ENCODE measurements around the gene ST7L.
"Not testable (repeated sequence)": the region's sequence is repeated elsewhere in the genome, so short reads cannot be mapped to it uniquely, and the experiment has no call there.

Gene ST7L

DNA sequence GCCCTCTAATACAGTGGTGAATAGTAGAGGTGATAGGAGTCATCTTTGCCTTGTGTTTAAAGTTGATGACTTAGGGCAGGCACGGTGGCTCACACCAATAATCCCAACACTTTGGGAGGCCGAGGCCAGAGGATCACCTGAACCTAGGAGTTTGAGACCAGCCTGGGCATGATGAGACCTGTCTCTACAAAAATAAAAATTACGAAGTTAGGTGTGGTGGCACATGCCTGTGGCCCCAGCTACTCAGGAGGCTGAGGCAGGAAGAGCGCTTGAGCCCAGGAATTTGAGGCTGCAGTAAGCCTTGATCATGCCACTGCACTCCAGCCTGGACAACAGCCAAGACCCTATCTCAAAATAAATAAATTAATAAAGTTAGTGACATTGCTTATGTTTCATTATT is 27.3 kb upstream of the ST7L start:
- Histone ChIP-seq H3K27me3 (ENCODE audit: low read depth, low read length) (no peaks in the 10 kb centered on the region), H3K4me2 (ENCODE audit: low read length) (no peak overlapping the region), H3K36me3 (replicated peaks; ENCODE audit: low read depth, low read length) (peaks cover 46% of the 10 kb centered on the region), H3K4me3 (ENCODE audit: low read length) (no peak overlapping the region), H3K4me1 (ENCODE audit: low read length) (peaks cover 5% of the 10 kb centered on the region; the same call in 1 of the 2 replicates), H3K9me3 (ENCODE audit: insufficient read depth, low read length) (no peaks in the 10 kb centered on the region), H3K27ac (ENCODE audit: low read length) (no peak overlapping the region), H4K20me1 (ENCODE audit: insufficient read depth, low read length) (peaks cover 55% of the 10 kb centered on the region), H2AFZ (ENCODE audit: low read depth, low read length) (no peak overlapping the region), H3K79me2 (ENCODE audit: low read length) (peaks cover 80% of the 10 kb centered on the region), H3K9ac (ENCODE audit: low read length) (no peak overlapping the region)
- TF ChIP-seq, protein P1, sequence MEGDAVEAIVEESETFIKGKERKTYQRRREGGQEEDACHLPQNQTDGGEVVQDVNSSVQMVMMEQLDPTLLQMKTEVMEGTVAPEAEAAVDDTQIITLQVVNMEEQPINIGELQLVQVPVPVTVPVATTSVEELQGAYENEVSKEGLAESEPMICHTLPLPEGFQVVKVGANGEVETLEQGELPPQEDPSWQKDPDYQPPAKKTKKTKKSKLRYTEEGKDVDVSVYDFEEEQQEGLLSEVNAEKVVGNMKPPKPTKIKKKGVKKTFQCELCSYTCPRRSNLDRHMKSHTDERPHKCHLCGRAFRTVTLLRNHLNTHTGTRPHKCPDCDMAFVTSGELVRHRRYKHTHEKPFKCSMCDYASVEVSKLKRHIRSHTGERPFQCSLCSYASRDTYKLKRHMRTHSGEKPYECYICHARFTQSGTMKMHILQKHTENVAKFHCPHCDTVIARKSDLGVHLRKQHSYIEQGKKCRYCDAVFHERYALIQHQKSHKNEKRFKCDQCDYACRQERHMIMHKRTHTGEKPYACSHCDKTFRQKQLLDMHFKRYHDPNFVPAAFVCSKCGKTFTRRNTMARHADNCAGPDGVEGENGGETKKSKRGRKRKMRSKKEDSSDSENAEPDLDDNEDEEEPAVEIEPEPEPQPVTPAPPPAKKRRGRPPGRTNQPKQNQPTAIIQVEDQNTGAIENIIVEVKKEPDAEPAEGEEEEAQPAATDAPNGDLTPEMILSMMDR (IDR thresholded peaks at IDR 0.05; ENCODE audit: low read depth, low read length) = no peak
- no peak for TF ChIP-seq EZH2phosphoT487 (IDR thresholded peaks at IDR 0.05; ENCODE audit: low read depth)

DNA sequence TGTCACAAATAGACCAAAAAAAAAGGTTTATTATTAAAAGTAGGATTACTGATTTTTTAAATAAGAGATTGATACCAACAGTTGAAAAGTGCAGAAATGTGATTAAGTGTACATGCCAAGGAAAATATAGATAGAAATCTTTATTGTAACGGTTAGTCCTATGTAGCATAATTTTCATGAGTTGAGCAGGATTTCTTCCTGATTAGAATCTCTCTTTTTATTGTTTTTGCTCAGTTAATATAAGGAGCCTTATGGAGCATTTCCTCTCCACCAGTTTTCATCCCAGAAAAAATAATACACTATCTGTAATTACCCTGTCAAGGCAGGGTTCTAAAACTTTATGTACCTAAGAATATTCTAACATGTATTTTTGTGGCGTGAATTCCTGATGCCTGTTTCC is 24.1 kb upstream of the ST7L start:
- H4K20me1 ChIP-seq (ENCODE audit: insufficient read depth, low read length) = peaks cover 58% of the 10 kb centered on the region
- H3K79me2 ChIP-seq (ENCODE audit: low read length) = peaks cover 83% of the 10 kb centered on the region
- H3K9ac ChIP-seq (ENCODE audit: low read length) = no peak overlapping the region
- no peak overlapping the region for H2AFZ ChIP-seq (ENCODE audit: low read depth, low read length)
- H3K4me1 ChIP-seq (ENCODE audit: low read length) = no peaks in the 10 kb centered on the region
- no peak overlapping the region for H3K4me2 ChIP-seq (ENCODE audit: low read length)
- H3K27me3 ChIP-seq (ENCODE audit: low read depth, low read length) = no peaks in the 10 kb centered on the region
- H3K4me3 ChIP-seq (ENCODE audit: low read length) = no peak overlapping the region
- peaks cover 28% of the 10 kb centered on the region for H3K36me3 ChIP-seq (replicated peaks; ENCODE audit: low read depth, low read length)
- no peaks in the 10 kb centered on the region for H3K9me3 ChIP-seq (ENCODE audit: insufficient read depth, low read length)
- TF ChIP-seq, protein P1 (IDR thresholded peaks at IDR 0.05; ENCODE audit: low read depth, low read length) = no peak
- no peak for TF ChIP-seq EZH2phosphoT487 (IDR thresholded peaks at IDR 0.05; ENCODE audit: low read depth)
- H3K27ac ChIP-seq (ENCODE audit: low read length) = no peak overlapping the region

DNA sequence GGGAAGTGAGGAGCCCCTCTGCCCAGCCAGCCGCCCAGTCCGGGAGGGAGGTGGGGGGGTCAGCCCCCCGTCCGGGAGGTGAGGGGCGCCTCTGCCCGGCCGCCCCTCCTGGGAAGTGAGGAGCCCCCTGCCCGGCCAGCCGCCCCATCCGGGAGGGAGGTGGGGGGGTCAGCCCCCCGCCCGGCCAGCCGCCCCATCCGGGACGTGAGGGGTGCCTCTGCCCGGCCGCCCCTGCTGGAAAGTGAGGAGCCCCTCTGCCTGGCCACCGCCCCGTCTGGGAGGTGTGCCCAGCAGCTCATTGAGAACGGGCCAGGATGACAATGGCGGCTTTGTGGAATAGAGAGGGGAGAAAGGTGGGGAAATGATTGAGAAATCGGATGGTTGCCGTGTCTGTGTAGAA is 21.5 kb upstream of the ST7L start:
- not testable (repeated sequence) for H2AFZ ChIP-seq (ENCODE audit: low read depth, low read length); H3K9ac ChIP-seq (ENCODE audit: low read length); H3K4me2 ChIP-seq (ENCODE audit: low read length); H3K9me3 ChIP-seq (ENCODE audit: insufficient read depth, low read length); H3K27me3 ChIP-seq (ENCODE audit: low read depth, low read length); H3K4me3 ChIP-seq (ENCODE audit: low read length); H3K27ac ChIP-seq (ENCODE audit: low read length)
- H3K36me3 ChIP-seq (replicated peaks; ENCODE audit: low read depth, low read length) = peaks cover 20% of the 10 kb centered on the region
- H4K20me1 ChIP-seq (ENCODE audit: insufficient read depth, low read length) = peaks cover 66% of the 10 kb centered on the region
- H3K4me1 ChIP-seq (ENCODE audit: low read length) = peaks cover 19% of the 10 kb centered on the region
- H3K79me2 ChIP-seq (ENCODE audit: low read length) = peaks cover 88% of the 10 kb centered on the region

DNA sequence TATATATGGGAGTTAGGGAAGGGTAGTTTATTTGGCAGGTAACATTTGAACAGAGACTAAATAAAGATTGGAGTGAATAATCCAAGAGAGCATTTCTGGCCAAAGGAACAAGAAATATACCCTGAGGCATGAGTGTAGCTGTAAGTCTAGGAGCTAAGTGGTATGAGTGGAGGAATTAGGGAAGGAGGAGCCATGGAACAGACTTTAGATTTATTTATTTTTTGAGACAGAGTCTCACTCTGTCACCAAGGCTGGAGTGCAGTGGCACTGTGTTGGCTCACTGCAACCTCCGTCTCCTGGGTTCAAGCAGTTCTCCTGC is 19.1 kb upstream of the ST7L start:
- Histone ChIP-seq H3K36me3 (replicated peaks; ENCODE audit: low read depth, low read length) (peaks cover 17% of the 10 kb centered on the region), H4K20me1 (ENCODE audit: insufficient read depth, low read length) (peaks cover 71% of the 10 kb centered on the region), H3K9ac (ENCODE audit: low read length) (no peak overlapping the region), H3K9me3 (ENCODE audit: insufficient read depth, low read length) (no peaks in the 10 kb centered on the region), H3K4me1 (ENCODE audit: low read length) (peaks cover 37% of the 10 kb centered on the region), H2AFZ (ENCODE audit: low read depth, low read length) (no peak overlapping the region), H3K27me3 (ENCODE audit: low read depth, low read length) (no peaks in the 10 kb centered on the region), H3K79me2 (ENCODE audit: low read length) (peaks cover 89% of the 10 kb centered on the region), H3K4me3 (ENCODE audit: low read length) (no peak overlapping the region), H3K27ac (ENCODE audit: low read length) (no peak overlapping the region), H3K4me2 (ENCODE audit: low read length) (no peak overlapping the region)
- no peak for TF ChIP-seq EZH2phosphoT487 (IDR thresholded peaks at IDR 0.05; ENCODE audit: low read depth)
- TF ChIP-seq, protein P1 (IDR thresholded peaks at IDR 0.05; ENCODE audit: low read depth, low read length) = no peak
